ENCODE measurements around the gene CYP11A1.

DNA sequence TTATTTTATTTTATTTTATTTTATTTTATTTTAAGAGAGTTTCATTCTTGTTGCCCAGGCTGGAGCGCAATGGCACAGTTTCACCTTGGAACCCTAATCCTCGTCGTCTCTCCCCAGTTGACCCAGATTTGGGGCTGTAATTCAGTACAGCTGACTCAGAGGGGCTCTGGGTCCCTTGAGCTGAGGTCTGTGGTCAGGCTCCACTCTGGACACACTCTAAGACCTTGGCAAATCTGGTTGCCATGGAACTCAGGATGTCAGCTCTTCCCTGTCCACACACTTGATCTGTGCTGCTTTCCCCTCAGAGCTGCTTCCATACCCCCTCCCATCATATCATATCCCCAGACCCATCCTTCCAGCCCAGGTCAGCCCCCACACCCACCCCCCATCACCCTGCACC lies 675 bp upstream of the CYP11A1 start:
- TF ChIP-seq POLR2A (IDR thresholded peaks at IDR 0.05) = no peak
- TF ChIP-seq, protein P1, sequence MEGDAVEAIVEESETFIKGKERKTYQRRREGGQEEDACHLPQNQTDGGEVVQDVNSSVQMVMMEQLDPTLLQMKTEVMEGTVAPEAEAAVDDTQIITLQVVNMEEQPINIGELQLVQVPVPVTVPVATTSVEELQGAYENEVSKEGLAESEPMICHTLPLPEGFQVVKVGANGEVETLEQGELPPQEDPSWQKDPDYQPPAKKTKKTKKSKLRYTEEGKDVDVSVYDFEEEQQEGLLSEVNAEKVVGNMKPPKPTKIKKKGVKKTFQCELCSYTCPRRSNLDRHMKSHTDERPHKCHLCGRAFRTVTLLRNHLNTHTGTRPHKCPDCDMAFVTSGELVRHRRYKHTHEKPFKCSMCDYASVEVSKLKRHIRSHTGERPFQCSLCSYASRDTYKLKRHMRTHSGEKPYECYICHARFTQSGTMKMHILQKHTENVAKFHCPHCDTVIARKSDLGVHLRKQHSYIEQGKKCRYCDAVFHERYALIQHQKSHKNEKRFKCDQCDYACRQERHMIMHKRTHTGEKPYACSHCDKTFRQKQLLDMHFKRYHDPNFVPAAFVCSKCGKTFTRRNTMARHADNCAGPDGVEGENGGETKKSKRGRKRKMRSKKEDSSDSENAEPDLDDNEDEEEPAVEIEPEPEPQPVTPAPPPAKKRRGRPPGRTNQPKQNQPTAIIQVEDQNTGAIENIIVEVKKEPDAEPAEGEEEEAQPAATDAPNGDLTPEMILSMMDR (IDR thresholded peaks at IDR 0.05) = no peak
- no peak for TF ChIP-seq EP300 (IDR thresholded peaks at IDR 0.05)

Measured in stomach (tissue), 4 donors.